CD8-positive, alpha-beta memory T cell (primary cell): ENCODE measurements around the gene MAPRE2. TPM values are rescaled to one million over a fixed set of nuclear protein-coding genes. Genes with fewer than 3 reads are reported as not detected.

Source experiments
- CTCF ChIA-PET: fragments of 350-600 bp; sonication (Branson Sonifier 250); formaldehyde crosslinking; loops from one replicate; lab custom pipeline; 2021; ENCODE audit warnings: antibody characterized with exemption; lab: Charles Lee
- POLR2A ChIA-PET: fragments of 350-600 bp; sonication (Branson Sonifier 250); formaldehyde crosslinking; loops from one replicate; lab custom pipeline; 2021; ENCODE audit warnings: antibody characterized with exemption; lab: Charles Lee
- DNase-seq, 5 donors: peaks; one replicate each; pipeline versions ENCODE4 v3.0.0 to v3.0.0-alpha.2; 2020 to 2022; ENCODE audit warnings: mixed read lengths in 1 of 5
- H3K27ac ChIP-seq: one replicate; pipeline ENCODE4 v1.7.0; 2013; ENCODE audit warnings: low read depth, mild to moderate bottlenecking, low read length, moderate library complexity
- H3K27me3 ChIP-seq: 2 replicates; pipeline ENCODE4 v1.7.0; 2013; ENCODE audit warnings: low read length, mild to moderate bottlenecking; ENCODE audit not compliant: insufficient read depth, poor library complexity, severe bottlenecking
- H3K36me3 ChIP-seq: 2 replicates; pipeline ENCODE4 v1.7.0; 2013; ENCODE audit warnings: mild to moderate bottlenecking, low read length, moderate library complexity; ENCODE audit not compliant: insufficient read depth
- H3K4me1 ChIP-seq: 2 replicates; pipeline ENCODE4 v1.7.0; 2013; ENCODE audit warnings: mild to moderate bottlenecking, low read length, moderate library complexity; ENCODE audit not compliant: insufficient read depth
- H3K4me3 ChIP-seq: 2 replicates; pipeline ENCODE4 v1.7.0; 2013; ENCODE audit warnings: mild to moderate bottlenecking, low read length
- H3K9me3 ChIP-seq: 2 replicates; pipeline ENCODE4 v1.7.0; 2013; ENCODE audit warnings: mild to moderate bottlenecking, low read length
- H3K27ac Mint-ChIP-seq, 8 donors: one replicate each; pipeline ENCODE4 v1.8.0; 2020 to 2021; ENCODE audit warnings: mixed read lengths in 8 of 8, mild to moderate bottlenecking in 6 of 8, inconsistent platforms in 3 of 8, moderate library complexity in 3 of 8
- H3K27me3 Mint-ChIP-seq, 2 donors: one replicate each; pipeline ENCODE4 v1.8.0; 2020 to 2021; ENCODE audit warnings: mixed read lengths in 2 of 2, mild to moderate bottlenecking in 1 of 2, moderate library complexity in 1 of 2
- H3K36me3 Mint-ChIP-seq, 3 donors: one replicate each; pipeline ENCODE4 v1.8.0; 2020 to 2021; ENCODE audit warnings: mixed read lengths in 3 of 3, inconsistent platforms in 1 of 3, mild to moderate bottlenecking in 1 of 3
- H3K4me1 Mint-ChIP-seq, 3 donors: one replicate each; pipeline ENCODE4 v1.8.0; 2020 to 2021; ENCODE audit warnings: mixed read lengths in 3 of 3, inconsistent platforms in 1 of 3, mild to moderate bottlenecking in 1 of 3
- H3K4me3 Mint-ChIP-seq, 7 donors: one replicate each; pipeline ENCODE4 v1.8.0; 2020 to 2021; ENCODE audit warnings: mixed read lengths in 7 of 7, mild to moderate bottlenecking in 6 of 7, moderate library complexity in 4 of 7, inconsistent platforms in 2 of 7
- H3K9me3 Mint-ChIP-seq, 5 donors: one replicate each; pipeline ENCODE4 v1.8.0; 2020 to 2022; ENCODE audit warnings: mixed read lengths in 5 of 5, mild to moderate bottlenecking in 3 of 5, moderate library complexity in 2 of 5, inconsistent platforms in 1 of 5
- polyA plus RNA-seq: library from polyadenylated mRNA; unstranded; fragments of 300-500 nt; fragmentation: Illumina TruSeq; gene quantifications from one replicate; pipeline ENCODE4 v1.2.3, GENCODE V29; 2021
- total RNA-seq, 2 experiments: library from RNA; stranded (reverse); gene quantifications; one replicate each; pipeline ENCODE4 v1.2.3, GENCODE V29; 2021

The MAPRE2 gene
- total and polyA plus RNA-seq, 3 experiments from 2014 or later = 38.5 to 80.4 (median 38.6) TPM

DNA sequence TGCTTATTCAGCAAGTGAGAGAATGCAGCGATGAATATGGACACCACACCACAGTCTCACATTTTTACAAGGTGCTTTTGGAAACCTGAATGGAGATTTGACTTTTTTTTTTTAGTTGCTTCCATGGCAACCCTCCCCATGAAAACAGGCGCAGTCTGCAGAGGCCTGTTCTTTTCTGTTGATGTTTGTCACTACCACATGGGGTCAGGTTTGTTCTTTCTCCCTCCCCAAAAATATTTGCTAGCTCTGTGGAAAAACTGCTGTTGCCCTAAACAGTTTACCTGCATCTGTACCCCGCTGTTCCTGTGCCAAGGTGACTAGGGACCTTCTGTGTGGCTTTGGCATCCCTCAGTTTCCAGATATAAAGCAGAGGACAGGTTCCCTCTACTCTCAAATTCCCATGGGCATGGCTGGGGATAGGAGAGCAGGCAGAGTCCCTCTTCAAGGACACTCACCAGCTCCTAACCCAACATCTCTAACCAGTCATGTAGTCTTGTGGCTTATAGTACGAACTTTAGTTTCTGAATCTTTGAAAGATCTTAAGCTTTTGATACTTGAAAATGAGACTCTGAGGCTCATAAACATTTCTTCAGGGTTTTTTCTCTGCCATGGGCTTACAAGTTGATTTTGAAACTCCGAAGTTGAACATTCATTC lies 14.7 kb upstream of the MAPRE2 start:
- no peak overlapping the region for H3K4me3 Mint-ChIP-seq
- no peaks in the 10 kb centered on the region for H3K9me3 Mint-ChIP-seq
- POLR2A ChIA-PET = interaction anchor here (0.5 to 1.5 kb wide), 3 partner anchors 14 to 123 kb away, joined by 3 to 5 read pairs (median 3); partner anchors contain the start of gene MAPRE2
- Histone ChIP-seq H3K4me3 (no peak overlapping the region), H3K27ac (no peak overlapping the region), H3K27me3 (no peaks in the 10 kb centered on the region), H3K4me1 (peaks cover 44% of the 10 kb centered on the region), H3K9me3 (no peaks in the 10 kb centered on the region), H3K36me3 (no peaks in the 10 kb centered on the region)
- H3K27me3 Mint-ChIP-seq = peaks cover 0 to 2% of the 10 kb centered on the region in 2 donors
- CTCF ChIA-PET = interaction anchor here (0.8 to 6.6 kb wide), 21 partner anchors 13 to 329 kb away, joined by 3 to 54 read pairs (median 3); partner anchors contain the start of genes MAPRE2, ZNF24 and ZSCAN30
- H3K27ac Mint-ChIP-seq = peak overlapping the region; percentile 13 to 89 (median 69)
- H3K36me3 Mint-ChIP-seq = no peaks in the 10 kb centered on the region
- peaks cover 31 to 41% (median 39%) of the 10 kb centered on the region in 3 donors for H3K4me1 Mint-ChIP-seq
- DNase-seq = peak in 3 of 5 donors; percentile 49 to 73 (median 60)

DNA sequence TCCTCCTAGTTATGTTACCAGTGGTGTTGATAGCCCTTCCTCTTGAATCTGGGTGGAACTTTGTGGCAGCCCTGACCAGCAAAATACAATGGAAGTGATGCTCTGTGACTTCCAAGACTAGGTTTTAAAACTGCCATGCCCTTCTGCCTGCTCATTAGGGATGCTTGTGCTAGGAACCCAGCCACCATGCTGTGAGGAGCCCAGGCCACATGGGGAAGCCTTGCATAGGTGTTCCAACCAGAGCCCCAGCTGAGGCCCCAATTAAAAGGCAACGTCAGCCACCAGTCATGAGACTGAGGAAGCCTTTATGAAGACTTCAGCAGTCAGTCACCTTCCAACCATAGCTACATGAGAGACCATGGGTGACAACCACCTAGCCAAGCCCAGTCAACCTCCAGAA lies 14.0 kb upstream of the MAPRE2 start:
- Mint-ChIP-seq H3K27me3 (no peaks in the 10 kb centered on the region), H3K27ac (peak overlapping the region in 7 of 8 donors; percentile 20 to 89 (median 76)), H3K4me3 (no peak overlapping the region), H3K9me3 (no peaks in the 10 kb centered on the region), H3K4me1 (peaks cover 37 to 48% (median 46%) of the 10 kb centered on the region in 3 donors), H3K36me3 (no peaks in the 10 kb centered on the region)
- Histone ChIP-seq H3K9me3 (no peaks in the 10 kb centered on the region), H3K27ac (no peak overlapping the region), H3K4me1 (peaks cover 50% of the 10 kb centered on the region), H3K4me3 (no peak overlapping the region), H3K36me3 (no peaks in the 10 kb centered on the region), H3K27me3 (no peaks in the 10 kb centered on the region)
- POLR2A ChIA-PET = interaction anchor here (1.5 kb wide), 1 partner anchor 14 kb away, joined by 3 read pairs; the partner anchor contains the start of gene MAPRE2
- DNase-seq = peak in 1 of 5 donors; percentile 32
- CTCF ChIA-PET = interaction anchor here (0.8 to 6.6 kb wide), 15 partner anchors 14 to 328 kb away, joined by 3 to 54 read pairs (median 3); partner anchors contain the start of genes MAPRE2 and ZSCAN30

DNA sequence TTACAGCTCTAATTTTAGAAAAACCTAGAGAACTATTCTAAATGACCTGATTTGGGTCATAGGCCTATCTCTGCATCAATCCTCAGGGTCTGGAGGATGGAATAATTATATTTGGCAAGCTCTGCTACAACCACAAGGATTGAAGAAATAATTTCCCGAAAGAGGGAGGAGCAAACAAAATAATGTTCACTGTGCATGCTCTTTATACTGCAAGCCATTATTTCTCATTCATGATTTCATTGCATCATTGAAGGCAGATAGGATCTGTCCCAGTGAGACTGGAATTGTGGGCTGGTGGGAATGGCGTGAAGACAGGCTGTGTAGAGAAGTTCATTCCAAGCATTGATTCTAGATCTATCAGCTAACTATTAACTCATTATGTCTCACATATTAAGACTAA lies 12.7 kb upstream of the MAPRE2 start:
- no peaks in the 10 kb centered on the region for H3K27me3 Mint-ChIP-seq
- DNase-seq = no peak
- Histone ChIP-seq H3K4me3 (no peak overlapping the region), H3K36me3 (no peaks in the 10 kb centered on the region), H3K9me3 (no peaks in the 10 kb centered on the region), H3K4me1 (peaks cover 57% of the 10 kb centered on the region), H3K27me3 (no peaks in the 10 kb centered on the region), H3K27ac (no peak overlapping the region)
- H3K4me3 Mint-ChIP-seq = no peak overlapping the region
- no peaks in the 10 kb centered on the region for H3K36me3 Mint-ChIP-seq
- ChIA-PET CTCF (interaction anchor here (1.0 to 6.6 kb wide), 13 partner anchors 13 to 327 kb away, joined by 3 to 60 read pairs (median 5); partner anchors contain the start of gene MAPRE2), POLR2A (interaction anchor here (0.9 to 1.4 kb wide), 3 partner anchors 10 to 115 kb away, joined by 3 to 6 read pairs (median 3); no protein-coding TSS in a partner anchor)
- H3K9me3 Mint-ChIP-seq = no peaks in the 10 kb centered on the region
- peaks cover 44 to 56% (median 54%) of the 10 kb centered on the region in 3 donors for H3K4me1 Mint-ChIP-seq
- peak overlapping the region; percentile 5 to 98 (median 67) for H3K27ac Mint-ChIP-seq

DNA sequence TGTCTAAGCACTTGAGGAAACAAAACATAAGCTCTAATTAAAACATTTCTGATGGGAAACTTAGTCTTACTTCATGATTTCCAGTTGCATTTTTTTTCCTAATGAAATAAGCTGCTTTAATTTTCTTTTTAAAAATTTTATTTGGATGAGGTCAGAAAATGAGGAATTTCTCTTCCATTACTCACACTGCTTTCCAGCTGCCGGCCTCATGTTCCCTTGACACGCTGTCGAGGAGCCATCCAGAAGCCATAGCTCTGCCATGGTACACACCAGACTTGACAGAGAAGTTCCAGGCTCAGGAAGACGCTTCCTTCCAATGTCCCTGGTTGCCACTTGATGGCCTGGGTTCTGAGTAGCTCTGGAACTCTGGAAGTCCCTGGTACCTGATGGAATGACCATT lies 12.1 kb upstream of the MAPRE2 start:
- no peaks in the 10 kb centered on the region for H3K27me3 Mint-ChIP-seq
- no peak for DNase-seq
- peaks cover 57% of the 10 kb centered on the region for H3K4me1 ChIP-seq
- ChIA-PET CTCF (interaction anchor here (1.0 to 6.6 kb wide), 17 partner anchors 8 to 326 kb away, joined by 3 to 60 read pairs (median 4); partner anchors contain the start of gene MAPRE2), POLR2A (interaction anchor here (0.8 to 3.3 kb wide), 6 partner anchors 12 to 315 kb away, joined by 3 to 52 read pairs (median 4); partner anchors contain the start of genes MAPRE2 and ZNF24)
- peak overlapping the region; percentile 65 for H3K4me3 ChIP-seq
- H3K9me3 ChIP-seq = no peaks in the 10 kb centered on the region
- H3K27me3 ChIP-seq = no peaks in the 10 kb centered on the region
- no peaks in the 10 kb centered on the region for H3K9me3 Mint-ChIP-seq
- peak overlapping the region; percentile 82 to 94 (median 86) for H3K4me3 Mint-ChIP-seq
- H3K27ac Mint-ChIP-seq = peak overlapping the region; percentile 86 to 100 (median 98)
- no peak overlapping the region for H3K27ac ChIP-seq
- H3K4me1 Mint-ChIP-seq = peaks cover 44 to 56% (median 54%) of the 10 kb centered on the region in 3 donors
- H3K36me3 Mint-ChIP-seq = no peaks in the 10 kb centered on the region
- H3K36me3 ChIP-seq = no peaks in the 10 kb centered on the region

DNA sequence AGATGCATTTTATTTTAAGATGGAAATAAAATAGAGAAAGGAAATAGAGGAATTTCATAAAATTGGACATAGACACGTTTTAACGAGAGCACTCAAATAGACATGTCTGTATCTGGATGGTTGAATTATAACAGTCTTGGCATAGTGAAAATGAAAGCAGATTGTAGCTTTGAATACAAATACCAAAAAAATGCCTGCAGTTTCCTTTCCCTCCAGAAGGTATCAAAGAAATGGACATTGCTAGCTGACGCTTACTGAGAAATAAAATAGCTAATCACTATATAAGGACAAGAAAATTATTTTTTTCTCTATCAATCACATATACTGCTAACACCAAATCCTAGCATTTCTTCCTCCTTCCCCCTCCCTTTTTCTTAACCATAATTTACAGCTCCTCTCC lies 11.4 kb upstream of the MAPRE2 start:
- ChIA-PET POLR2A (interaction anchor here (0.8 to 3.3 kb wide), 8 partner anchors 11 to 468 kb away, joined by 3 to 52 read pairs (median 4); partner anchors contain the start of genes INO80C, MAPRE2, ZNF24 and ZNF397), CTCF (interaction anchor here (0.9 to 6.6 kb wide), 19 partner anchors 8 to 326 kb away, joined by 3 to 60 read pairs (median 4); partner anchors contain the start of gene MAPRE2)

DNA sequence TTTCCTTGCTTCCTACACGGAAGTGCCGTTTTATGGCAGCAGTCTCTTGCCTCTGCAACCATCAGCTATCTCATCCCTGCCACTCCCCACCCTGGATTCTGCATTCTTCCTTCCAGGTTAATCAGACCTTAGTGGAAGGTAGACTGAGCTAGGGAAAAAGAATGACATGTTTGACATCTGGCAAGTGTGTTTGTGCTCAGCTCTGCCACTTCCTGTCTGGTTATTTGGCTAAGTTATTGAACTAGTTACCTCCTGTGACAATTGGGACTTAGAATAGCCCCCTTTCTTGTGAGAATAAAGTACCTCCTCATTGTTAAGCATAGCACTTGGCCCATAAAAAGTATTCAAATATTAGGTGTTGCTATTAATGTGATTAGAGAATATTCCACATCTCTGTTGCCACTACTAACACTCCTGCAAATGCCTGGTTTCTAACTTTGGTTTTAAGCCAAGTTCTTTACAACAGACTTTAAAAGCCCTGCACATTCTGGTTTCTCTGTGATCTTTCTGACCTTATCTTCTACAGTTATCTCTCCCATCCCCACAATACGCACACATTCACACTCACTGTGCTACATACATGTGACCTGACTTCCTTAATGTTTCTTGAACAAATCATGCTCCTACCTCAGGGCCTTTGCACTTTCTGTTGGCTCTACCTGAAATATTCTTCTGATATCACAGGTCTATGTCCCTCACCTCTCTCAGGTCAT lies 10.8 kb upstream of the MAPRE2 start:
- peak overlapping the region; percentile 65 for H3K4me3 ChIP-seq
- Mint-ChIP-seq H3K27me3 (no peaks in the 10 kb centered on the region), H3K9me3 (no peaks in the 10 kb centered on the region), H3K4me3 (peak overlapping the region; percentile 82 to 94 (median 86)), H3K27ac (peak overlapping the region; percentile 86 to 100 (median 98)), H3K36me3 (no peaks in the 10 kb centered on the region), H3K4me1 (peaks cover 44 to 56% (median 54%) of the 10 kb centered on the region in 3 donors)
- H3K27ac ChIP-seq = peak overlapping the region; percentile 91
- H3K27me3 ChIP-seq = no peaks in the 10 kb centered on the region
- ChIA-PET CTCF (interaction anchor here (0.9 to 6.6 kb wide), 17 partner anchors 8 to 325 kb away, joined by 3 to 60 read pairs (median 4); partner anchors contain the start of gene MAPRE2), POLR2A (interaction anchor here (1.1 to 3.3 kb wide), 6 partner anchors 11 to 467 kb away, joined by 3 to 52 read pairs (median 4); partner anchors contain the start of genes INO80C, MAPRE2, ZNF24 and ZNF397)
- DNase-seq = peak in 3 of 5 donors; percentile 59 to 77 (median 70)
- H3K4me1 ChIP-seq = peaks cover 57% of the 10 kb centered on the region
- H3K36me3 ChIP-seq = no peaks in the 10 kb centered on the region
- no peaks in the 10 kb centered on the region for H3K9me3 ChIP-seq

More for the DNA sequence above, 11.4 kb upstream of the MAPRE2 start:
- H3K36me3 ChIP-seq = no peaks in the 10 kb centered on the region
- H3K27me3 Mint-ChIP-seq = no peaks in the 10 kb centered on the region
- H3K27me3 ChIP-seq = no peaks in the 10 kb centered on the region
- H3K4me3 ChIP-seq = peak overlapping the region; percentile 65
- no peaks in the 10 kb centered on the region for H3K9me3 Mint-ChIP-seq
- H3K36me3 Mint-ChIP-seq = no peaks in the 10 kb centered on the region
- H3K4me1 Mint-ChIP-seq = peaks cover 44 to 56% (median 54%) of the 10 kb centered on the region in 3 donors
- H3K27ac ChIP-seq = peak overlapping the region; percentile 91
- peak overlapping the region; percentile 82 to 94 (median 86) for H3K4me3 Mint-ChIP-seq
- H3K9me3 ChIP-seq = no peaks in the 10 kb centered on the region
- H3K4me1 ChIP-seq = peaks cover 57% of the 10 kb centered on the region
- DNase-seq = peak in 2 of 5 donors; percentile 54 to 56
- peak overlapping the region; percentile 86 to 100 (median 98) for H3K27ac Mint-ChIP-seq

DNA sequence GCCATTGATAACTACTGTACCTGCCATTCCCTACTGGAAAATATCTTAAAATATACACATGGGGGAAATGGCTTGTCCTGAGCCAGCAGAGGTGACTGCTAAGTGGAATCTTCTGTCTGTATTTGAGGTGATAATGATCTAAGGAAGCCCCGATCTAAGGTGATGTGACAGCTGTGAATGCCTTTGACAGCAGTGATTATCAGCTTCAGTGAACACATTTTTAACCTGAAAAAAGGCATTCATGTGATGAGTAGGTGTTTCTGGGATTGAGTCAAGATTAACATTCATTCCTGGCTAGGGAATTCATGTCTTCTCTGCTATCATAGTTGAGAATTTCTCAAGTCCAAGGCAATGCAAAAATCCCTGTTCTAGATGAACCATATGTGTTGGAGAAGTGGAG lies 9.1 kb upstream of the MAPRE2 start:
- ChIA-PET POLR2A (interaction anchor here (3.3 kb wide), 1 partner anchor 9 kb away, joined by 52 read pairs; the partner anchor contains the start of gene MAPRE2), CTCF (interaction anchor here (1.6 to 5.5 kb wide), 2 partner anchors 9 to 111 kb away, joined by 4 to 60 read pairs; partner anchors contain the start of gene MAPRE2)
- peaks cover 50% of the 10 kb centered on the region for H3K4me1 ChIP-seq
- H3K4me3 Mint-ChIP-seq = peak overlapping the region in 2 of 7 donors; percentile 11 to 42
- H3K27me3 ChIP-seq = no peaks in the 10 kb centered on the region
- H3K4me3 ChIP-seq = no peak overlapping the region
- H3K36me3 ChIP-seq = no peaks in the 10 kb centered on the region
- H3K9me3 Mint-ChIP-seq = no peaks in the 10 kb centered on the region
- DNase-seq = no peak
- H3K9me3 ChIP-seq = no peaks in the 10 kb centered on the region
- no peaks in the 10 kb centered on the region for H3K36me3 Mint-ChIP-seq
- no peak overlapping the region for H3K27ac ChIP-seq
- no peaks in the 10 kb centered on the region for H3K27me3 Mint-ChIP-seq
- H3K4me1 Mint-ChIP-seq = peaks cover 37 to 49% (median 47%) of the 10 kb centered on the region in 3 donors
- peak overlapping the region; percentile 67 to 100 (median 96) for H3K27ac Mint-ChIP-seq
